ENCODE data around the gene GSE1. TPM values are rescaled to one million over a fixed set of nuclear protein-coding genes. Genes with fewer than 3 reads are reported as not detected.

The GSE1 gene
- polyA plus RNA-seq, 1 donor (not counting 4 experiments of a cell fraction or from before 2014, with no cell fraction given) = 5.0 TPM

- Histone ChIP-seq H3K36me3 (ENCODE audit: control insufficient read depth in 2 of 2, extremely low read depth in 1 of 2, insufficient read depth in 2 of 2, low read length in 2 of 2) (peaks cover 30 to 38% of the 10 kb centered on the region in 2 experiments), H3K27me3 (ENCODE audit: control insufficient read depth, extremely low read depth, insufficient read depth, low read length) (no peaks in the 10 kb centered on the region), H3K4me2 (ENCODE audit: control insufficient read depth, extremely low read depth, insufficient read depth, low read depth, low read length) (no peak overlapping the region), H3K9me1 (ENCODE audit: control insufficient read depth, extremely low read depth, insufficient read depth, low read length) (no peaks in the 10 kb centered on the region), H3K27ac (ENCODE audit: control insufficient read depth, insufficient read depth, low read length) (no peak overlapping the region), H3K9me3 (ENCODE audit: control insufficient read depth, low read depth, low read length) (no peaks in the 10 kb centered on the region), H3K4me1 (ENCODE audit: control insufficient read depth, extremely low read depth, insufficient read depth, low read length) (peaks cover 8% of the 10 kb centered on the region), H4K20me1 (ENCODE audit: control insufficient read depth, extremely low read depth, insufficient read depth, low read length) (peaks cover 20% of the 10 kb centered on the region), H3K79me2 (ENCODE audit: control insufficient read depth, insufficient read depth, low read length) (peaks cover 22% of the 10 kb centered on the region), H2AFZ (ENCODE audit: control insufficient read depth, low read length) (no peak overlapping the region), H3K4me3 (ENCODE audit: control insufficient read depth in 2 of 3, extremely low read depth in 1 of 3, insufficient read depth in 2 of 3, low read depth in 1 of 3, low read length in 3 of 3) (no peak overlapping the region), H3K9ac (ENCODE audit: control insufficient read depth, extremely low read depth, insufficient read depth, low read length) (no peak overlapping the region)
- DNase-seq (ENCODE audit: low read depth, low spot score) (no peak), FAIRE-seq (no peak)
- no peak for TF ChIP-seq EZH2 (IDR thresholded peaks at IDR 0.05; ENCODE audit: low read length)
- TF ChIP-seq, protein P1, sequence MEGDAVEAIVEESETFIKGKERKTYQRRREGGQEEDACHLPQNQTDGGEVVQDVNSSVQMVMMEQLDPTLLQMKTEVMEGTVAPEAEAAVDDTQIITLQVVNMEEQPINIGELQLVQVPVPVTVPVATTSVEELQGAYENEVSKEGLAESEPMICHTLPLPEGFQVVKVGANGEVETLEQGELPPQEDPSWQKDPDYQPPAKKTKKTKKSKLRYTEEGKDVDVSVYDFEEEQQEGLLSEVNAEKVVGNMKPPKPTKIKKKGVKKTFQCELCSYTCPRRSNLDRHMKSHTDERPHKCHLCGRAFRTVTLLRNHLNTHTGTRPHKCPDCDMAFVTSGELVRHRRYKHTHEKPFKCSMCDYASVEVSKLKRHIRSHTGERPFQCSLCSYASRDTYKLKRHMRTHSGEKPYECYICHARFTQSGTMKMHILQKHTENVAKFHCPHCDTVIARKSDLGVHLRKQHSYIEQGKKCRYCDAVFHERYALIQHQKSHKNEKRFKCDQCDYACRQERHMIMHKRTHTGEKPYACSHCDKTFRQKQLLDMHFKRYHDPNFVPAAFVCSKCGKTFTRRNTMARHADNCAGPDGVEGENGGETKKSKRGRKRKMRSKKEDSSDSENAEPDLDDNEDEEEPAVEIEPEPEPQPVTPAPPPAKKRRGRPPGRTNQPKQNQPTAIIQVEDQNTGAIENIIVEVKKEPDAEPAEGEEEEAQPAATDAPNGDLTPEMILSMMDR (optimal IDR thresholded peaks at IDR 0.05 in 1 of 3, IDR thresholded peaks at IDR 0.05 in 1 of 3, conservative IDR thresholded peaks at IDR 0.05 in 1 of 3; ENCODE audit: extremely low read depth in 1 of 3, insufficient read depth in 2 of 3, low read length in 3 of 3) = no peak
- dilution Hi-C loops (cut with MboI; ENCODE audit: extremely low pct_ligation_motif_present, low sequenced_read_pairs) = no loop called here
These were observed 97.6 kb downstream of the GSE1 start for GRCh38 chr16:85710732-85711131.

- Histone ChIP-seq H4K20me1 (ENCODE audit: control insufficient read depth, extremely low read depth, insufficient read depth, low read length) (peaks cover 14% of the 10 kb centered on the region), H3K9me1 (ENCODE audit: control insufficient read depth, extremely low read depth, insufficient read depth, low read length) (no peaks in the 10 kb centered on the region), H3K27ac (ENCODE audit: control insufficient read depth, insufficient read depth, low read length) (no peak overlapping the region), H3K4me1 (ENCODE audit: control insufficient read depth, extremely low read depth, insufficient read depth, low read length) (peaks cover 21% of the 10 kb centered on the region), H3K4me2 (ENCODE audit: control insufficient read depth, extremely low read depth, insufficient read depth, low read depth, low read length) (no peak overlapping the region), H3K9ac (ENCODE audit: control insufficient read depth, extremely low read depth, insufficient read depth, low read length) (no peak overlapping the region), H3K79me2 (ENCODE audit: control insufficient read depth, insufficient read depth, low read length) (peaks cover 22% of the 10 kb centered on the region), H3K4me3 (ENCODE audit: control insufficient read depth in 2 of 3, extremely low read depth in 1 of 3, insufficient read depth in 2 of 3, low read depth in 1 of 3, low read length in 3 of 3) (no peak overlapping the region), H3K36me3 (ENCODE audit: control insufficient read depth in 2 of 2, extremely low read depth in 1 of 2, insufficient read depth in 2 of 2, low read length in 2 of 2) (peaks cover 27 to 35% of the 10 kb centered on the region in 2 experiments), H3K9me3 (ENCODE audit: control insufficient read depth, low read depth, low read length) (no peaks in the 10 kb centered on the region), H3K27me3 (ENCODE audit: control insufficient read depth, extremely low read depth, insufficient read depth, low read length) (no peaks in the 10 kb centered on the region), H2AFZ (ENCODE audit: control insufficient read depth, low read length) (no peak overlapping the region)
- DNase-seq (ENCODE audit: low read depth, low spot score) = no peak
- no peak for TF ChIP-seq EZH2 (IDR thresholded peaks at IDR 0.05; ENCODE audit: low read length)
- TF ChIP-seq, protein P1 (optimal IDR thresholded peaks at IDR 0.05 in 1 of 3, IDR thresholded peaks at IDR 0.05 in 1 of 3, conservative IDR thresholded peaks at IDR 0.05 in 1 of 3; ENCODE audit: extremely low read depth in 1 of 3, insufficient read depth in 2 of 3, low read length in 3 of 3) = no peak
- dilution Hi-C loops (cut with MboI; ENCODE audit: extremely low pct_ligation_motif_present, low sequenced_read_pairs) = no loop called here
- peak; percentile 13 for FAIRE-seq
These were observed 99.0 kb downstream of the GSE1 start for GRCh38 chr16:85711982-85712587.

Data from keratinocyte (primary cell).